Colonic mucosa (tissue), 4 donors: ENCODE data around the gene THSD8. TPM values are rescaled to one million over a fixed set of nuclear protein-coding genes. Genes with fewer than 3 reads are reported as not detected.
"Not testable (repeated sequence)": the region's sequence is repeated elsewhere in the genome, so short reads cannot be mapped to it uniquely, and the experiment has no call there.

Experiments
- DNase-seq: peaks from one replicate; pipeline ENCODE4 v3.0.0-alpha.2; 2020
- H3K27ac ChIP-seq: fragments of 200-600 bp; one replicate; pipeline ENCODE4 v1.8.0; 2021
- H3K27me3 ChIP-seq: fragments of 200-600 bp; one replicate; pipeline ENCODE4 v1.8.0; 2021
- H3K36me3 ChIP-seq: fragments of 200-600 bp; one replicate; pipeline ENCODE4 v1.8.0; 2021
- H3K4me1 ChIP-seq: fragments of 200-600 bp; one replicate; pipeline ENCODE4 v1.8.0; 2021; ENCODE audit warnings: mild to moderate bottlenecking
- H3K4me3 ChIP-seq: fragments of 200-600 bp; one replicate; pipeline ENCODE4 v1.8.0; 2021
- H3K9ac ChIP-seq, 2 donors: one replicate each; pipeline ENCODE4 v1.7.0; 2013; ENCODE audit warnings: control low read depth in 2 of 2, low read depth in 2 of 2, low read length in 2 of 2
- H3K9me3 ChIP-seq: fragments of 200-600 bp; one replicate; pipeline ENCODE4 v1.8.0; 2021
- intact Hi-C: fragments of 100-400 bp; cut with DNase I; formaldehyde crosslinking; loops from one replicate; pipeline ENCODE4 v1.14.1; 2022
- total RNA-seq, 2 donors: library from RNA; stranded (reverse); fragmentation: NEBNext Ultra II Directional in 1 of 2; extraction: Animal tissue kit (Norgen Biotek cat#: 25700) in 1 of 2; gene quantifications; one replicate each; pipeline ENCODE4 v1.2.1, GENCODE V29; 2021
- TF ChIP-seq, protein P1 (sequence below): fragments of 200-600 bp; IDR thresholded peaks from one replicate; pipeline ENCODE4 v1.8.0; 2022; ENCODE audit warnings: antibody characterized with exemption, mild to moderate bottlenecking
- donor health status: healthy.
- donor health status: DM: no; HTN: no; CAD: no.
- donor health status: DM: no; HTN: no; CAD: no.

THSD8 gene
- total RNA-seq, 2 donors from 2014 or later = 6.5 to 18.5 TPM

- H3K9ac ChIP-seq = peak overlapping the region; percentile 92 to 99
- no peaks in the 10 kb centered on the region for H3K36me3 ChIP-seq
- H3K4me3 ChIP-seq = peak overlapping the region; percentile 68
- peak; percentile 44 for DNase-seq
- TF ChIP-seq, protein P1, sequence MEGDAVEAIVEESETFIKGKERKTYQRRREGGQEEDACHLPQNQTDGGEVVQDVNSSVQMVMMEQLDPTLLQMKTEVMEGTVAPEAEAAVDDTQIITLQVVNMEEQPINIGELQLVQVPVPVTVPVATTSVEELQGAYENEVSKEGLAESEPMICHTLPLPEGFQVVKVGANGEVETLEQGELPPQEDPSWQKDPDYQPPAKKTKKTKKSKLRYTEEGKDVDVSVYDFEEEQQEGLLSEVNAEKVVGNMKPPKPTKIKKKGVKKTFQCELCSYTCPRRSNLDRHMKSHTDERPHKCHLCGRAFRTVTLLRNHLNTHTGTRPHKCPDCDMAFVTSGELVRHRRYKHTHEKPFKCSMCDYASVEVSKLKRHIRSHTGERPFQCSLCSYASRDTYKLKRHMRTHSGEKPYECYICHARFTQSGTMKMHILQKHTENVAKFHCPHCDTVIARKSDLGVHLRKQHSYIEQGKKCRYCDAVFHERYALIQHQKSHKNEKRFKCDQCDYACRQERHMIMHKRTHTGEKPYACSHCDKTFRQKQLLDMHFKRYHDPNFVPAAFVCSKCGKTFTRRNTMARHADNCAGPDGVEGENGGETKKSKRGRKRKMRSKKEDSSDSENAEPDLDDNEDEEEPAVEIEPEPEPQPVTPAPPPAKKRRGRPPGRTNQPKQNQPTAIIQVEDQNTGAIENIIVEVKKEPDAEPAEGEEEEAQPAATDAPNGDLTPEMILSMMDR = no peak
- H3K27ac ChIP-seq = peak overlapping the region; percentile 48
- H3K9me3 ChIP-seq = no peaks in the 10 kb centered on the region
- H3K27me3 ChIP-seq = no peaks in the 10 kb centered on the region
- peaks cover 4% of the 10 kb centered on the region for H3K4me1 ChIP-seq
- intact Hi-C loops = no loop called here
These were observed 875 bp upstream of the THSD8 start for GRCh38 chr19:12800923-12801465.

- Histone ChIP-seq H3K36me3 (no peaks in the 10 kb centered on the region), H3K4me3 (peak overlapping the region; percentile 68), H3K9ac (peak overlapping the region; percentile 92 to 99), H3K4me1 (peaks cover 7% of the 10 kb centered on the region), H3K9me3 (no peaks in the 10 kb centered on the region), H3K27me3 (no peaks in the 10 kb centered on the region), H3K27ac (peak overlapping the region; percentile 48)
- intact Hi-C loops = no loop called here
- DNase-seq = peak; percentile 57
- TF ChIP-seq, protein P1 = no peak
These were observed 618 bp downstream of the THSD8 start for GRCh38 chr19:12802267-12803106.

DNA sequence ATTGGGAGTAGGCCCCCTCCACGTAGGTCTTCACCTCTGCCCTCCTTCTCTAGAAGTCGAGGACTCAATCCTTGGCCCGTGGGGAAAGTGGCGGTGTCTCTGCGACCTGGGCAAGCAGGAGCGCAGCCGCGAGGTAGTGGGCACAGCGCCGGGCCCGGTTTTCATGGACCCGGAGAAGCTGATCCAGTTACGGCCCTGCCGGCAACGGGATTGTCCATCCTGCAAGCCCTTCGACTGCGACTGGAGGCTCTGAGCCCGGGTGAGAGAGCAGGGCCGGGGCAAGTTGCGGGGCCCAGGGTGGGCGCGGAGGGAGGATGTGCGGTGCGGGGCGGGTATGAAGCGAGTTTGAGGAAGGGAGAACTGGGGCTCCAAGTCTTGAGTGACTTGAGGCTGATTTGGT lies 2.2 kb downstream of the THSD8 start:
- intact Hi-C loops = no loop called here

GRCh38 chr19:12806242-12807081 lies 4.6 kb downstream of the THSD8 start, which contains the start of gene RNASEH2A:
TSS of gene RNASEH2A (plus strand) at chr19:12806584. CDS start at chr19:12806674, 90 bp downstream.
- H3K27ac ChIP-seq = no peak within 1 kb of the TSS
- peak within 1 kb of the TSS; percentile 82 for H3K4me3 ChIP-seq
- no peaks in the 10 kb centered on the region for H3K9me3 ChIP-seq
- H3K36me3 ChIP-seq = no peaks in the 10 kb centered on the region
- peak within 1 kb of the TSS; percentile 77 to 97 for H3K9ac ChIP-seq
- TF ChIP-seq, protein P1 = no peak
- DNase-seq = peak; percentile 90
- intact Hi-C loops = no loop called here
- no peaks in the 10 kb centered on the region for H3K27me3 ChIP-seq
- H3K4me1 ChIP-seq = peaks cover 7% of the 10 kb centered on the region

More for the DNA sequence above, 2.2 kb downstream of the THSD8 start:
- H3K9ac ChIP-seq = no peak overlapping the region
- no peak overlapping the region for H3K4me3 ChIP-seq
- H3K27ac ChIP-seq = no peak overlapping the region
- H3K36me3 ChIP-seq = no peaks in the 10 kb centered on the region
- no peak for DNase-seq
- H3K9me3 ChIP-seq = no peaks in the 10 kb centered on the region
- no peaks in the 10 kb centered on the region for H3K27me3 ChIP-seq
- TF ChIP-seq, protein P1 = no peak
- H3K4me1 ChIP-seq = peaks cover 7% of the 10 kb centered on the region

DNA sequence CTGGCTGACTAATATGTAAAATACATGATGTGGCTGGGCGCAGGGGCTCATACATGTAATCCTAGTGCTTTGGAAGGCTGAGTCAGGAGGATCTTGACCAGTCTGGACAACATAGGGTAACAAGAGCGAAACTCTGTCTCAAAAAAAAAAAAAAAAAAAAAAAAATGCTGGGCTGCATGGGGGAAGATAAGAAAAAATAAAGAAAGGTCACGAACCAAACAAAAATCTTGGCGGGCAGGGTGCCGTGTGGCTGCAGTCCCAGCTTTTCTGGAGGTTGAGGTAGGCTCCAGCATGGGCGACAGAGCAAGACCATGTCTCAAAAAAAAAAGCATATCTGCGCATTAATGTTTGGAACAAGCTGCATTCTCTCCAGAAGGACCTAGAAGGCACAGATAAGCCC lies 13.2 kb downstream of the THSD8 start:
- H3K4me1 ChIP-seq = no peaks in the 10 kb centered on the region
- H3K4me3 ChIP-seq = no peak overlapping the region
- H3K27me3 ChIP-seq = no peaks in the 10 kb centered on the region
- no peaks in the 10 kb centered on the region for H3K9me3 ChIP-seq
- intact Hi-C loops = no loop called here
- no peak for DNase-seq
- no peak overlapping the region for H3K9ac ChIP-seq
- H3K27ac ChIP-seq = no peak overlapping the region
- TF ChIP-seq, protein P1 = no peak
- H3K36me3 ChIP-seq = no peaks in the 10 kb centered on the region

DNA sequence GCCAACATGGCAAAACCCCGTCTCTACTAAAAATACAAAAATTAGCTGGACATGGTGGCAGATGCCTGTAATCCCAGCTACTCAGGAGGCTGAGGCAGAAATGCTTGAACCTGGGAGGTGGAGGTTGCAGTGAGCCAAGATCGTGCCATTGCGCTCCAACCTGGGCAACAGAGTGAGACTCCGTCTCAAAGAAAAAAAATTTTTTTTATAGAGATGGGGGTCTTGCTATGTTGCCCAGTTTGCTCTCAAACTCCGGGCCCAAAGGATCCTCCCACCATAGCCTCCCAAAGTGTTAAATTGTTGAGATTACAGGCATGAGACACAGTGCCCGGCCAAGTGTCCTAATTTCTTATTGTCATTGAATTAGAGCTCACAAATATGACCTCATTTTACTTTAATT lies 15.3 kb downstream of the THSD8 start:
- H3K27me3 ChIP-seq, H3K36me3 ChIP-seq, H3K4me3 ChIP-seq, H3K9me3 ChIP-seq, H3K4me1 ChIP-seq, intact Hi-C loops, DNase-seq, H3K27ac ChIP-seq, H3K9ac ChIP-seq: not testable (repeated sequence)

GRCh38 chr19:12817810-12818209 lies 15.9 kb downstream of the THSD8 start:
- H3K27me3 ChIP-seq, DNase-seq, H3K9ac ChIP-seq, H3K36me3 ChIP-seq, H3K9me3 ChIP-seq, intact Hi-C loops, H3K4me1 ChIP-seq, H3K27ac ChIP-seq, H3K4me3 ChIP-seq: not testable (repeated sequence)
